ENCODE measurements around the gene SLAMF6.
"Not testable (repeated sequence)": the region's sequence is repeated elsewhere in the genome, so short reads cannot be mapped to it uniquely, and the experiment has no call there.

SLAMF6 gene

DNA sequence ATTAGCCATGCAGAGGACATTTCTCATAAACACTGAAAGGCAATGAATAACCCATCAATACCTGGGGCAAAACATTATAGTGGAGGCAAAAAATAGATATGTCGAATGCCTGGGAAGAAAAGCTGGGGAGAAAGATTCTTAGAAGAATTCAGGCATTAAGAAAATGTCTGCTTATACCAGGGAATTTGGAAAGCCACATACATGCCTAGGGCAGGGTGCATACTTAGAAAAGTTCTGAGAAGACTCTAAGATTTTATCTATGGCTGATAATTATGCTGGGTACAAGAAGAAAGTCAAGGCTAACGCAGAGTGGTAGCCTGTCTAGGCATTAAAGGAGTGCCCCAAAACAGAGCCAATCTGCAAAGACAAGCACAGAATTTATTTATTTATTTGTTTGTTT is 18.4 kb downstream of the SLAMF6 start:
- DNase-seq (ENCODE audit: low read depth in 2 of 2), result no peak

DNA sequence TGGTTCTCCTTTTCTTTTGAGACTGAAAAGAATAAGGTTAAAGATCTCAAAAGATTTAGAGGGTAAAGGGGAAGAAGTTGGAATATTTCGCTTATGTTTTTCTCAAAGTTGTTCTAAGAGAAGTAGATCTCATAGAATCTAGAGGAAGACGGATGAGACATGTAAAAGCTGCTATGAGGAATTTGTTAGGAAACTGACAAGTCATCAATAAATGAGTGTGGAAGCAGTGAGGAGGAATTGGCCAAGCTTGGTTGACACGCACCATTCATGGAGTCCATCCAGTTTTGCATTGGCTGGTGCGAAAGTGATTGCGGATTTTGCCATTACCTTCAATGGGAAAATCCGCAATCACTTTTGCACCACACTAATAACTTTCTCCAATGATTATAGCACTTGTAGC is 20.0 kb downstream of the SLAMF6 start:
- no peak for DNase-seq (ENCODE audit: low read depth in 2 of 2)

DNA sequence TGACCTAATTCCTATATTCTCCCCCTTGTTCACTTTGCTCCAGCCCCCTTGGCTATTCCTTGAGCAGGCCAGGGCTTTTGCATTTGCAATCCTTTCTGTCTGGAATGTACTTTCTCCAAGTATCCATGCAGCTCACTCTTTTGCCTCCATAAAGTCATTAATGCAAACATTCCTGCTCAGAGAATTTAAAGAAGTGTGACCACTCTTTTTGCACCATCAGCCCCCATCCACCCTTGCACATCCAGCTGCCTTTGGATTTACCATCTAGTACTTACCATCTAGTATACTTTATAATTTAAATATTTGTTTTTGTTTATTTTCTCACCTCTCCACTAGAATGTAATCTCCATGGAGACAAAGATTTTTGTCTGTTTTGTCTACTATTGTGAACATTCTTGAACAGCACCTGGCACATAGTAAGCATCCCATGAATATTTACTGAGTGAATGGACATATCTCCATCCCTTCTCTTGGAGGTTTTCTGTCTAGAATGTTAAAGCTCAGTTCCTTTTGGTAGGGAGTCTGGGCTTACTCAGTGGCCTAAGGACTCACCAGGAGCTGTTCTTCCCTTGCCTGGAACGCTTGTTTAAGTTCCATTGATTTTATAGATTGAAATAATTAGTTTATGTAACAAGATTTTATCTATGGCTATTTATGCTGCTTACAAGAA is 22.6 kb downstream of the SLAMF6 start:
- DNase-seq (ENCODE audit: low read depth in 2 of 2), result no peak

DNA sequence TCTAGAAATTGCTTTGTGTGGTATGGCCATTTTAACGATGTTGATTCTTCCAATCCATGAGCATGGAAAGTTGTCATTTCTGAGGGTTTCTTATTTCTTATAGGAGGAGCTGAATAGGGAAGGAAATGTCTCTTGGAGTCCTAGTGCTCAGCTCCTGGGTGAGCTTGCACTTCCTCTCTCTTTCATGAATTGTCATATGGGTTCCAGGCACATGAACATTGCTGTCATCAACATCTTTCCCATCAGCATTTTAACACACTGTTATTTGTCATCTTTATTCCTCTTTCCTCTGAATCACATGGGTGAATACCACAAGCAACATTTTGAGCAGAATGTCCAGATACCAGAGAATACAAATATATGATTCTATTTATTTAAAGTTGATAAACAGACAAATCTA is 23.4 kb downstream of the SLAMF6 start:
- no peak for DNase-seq (ENCODE audit: low read depth in 2 of 2)

DNA sequence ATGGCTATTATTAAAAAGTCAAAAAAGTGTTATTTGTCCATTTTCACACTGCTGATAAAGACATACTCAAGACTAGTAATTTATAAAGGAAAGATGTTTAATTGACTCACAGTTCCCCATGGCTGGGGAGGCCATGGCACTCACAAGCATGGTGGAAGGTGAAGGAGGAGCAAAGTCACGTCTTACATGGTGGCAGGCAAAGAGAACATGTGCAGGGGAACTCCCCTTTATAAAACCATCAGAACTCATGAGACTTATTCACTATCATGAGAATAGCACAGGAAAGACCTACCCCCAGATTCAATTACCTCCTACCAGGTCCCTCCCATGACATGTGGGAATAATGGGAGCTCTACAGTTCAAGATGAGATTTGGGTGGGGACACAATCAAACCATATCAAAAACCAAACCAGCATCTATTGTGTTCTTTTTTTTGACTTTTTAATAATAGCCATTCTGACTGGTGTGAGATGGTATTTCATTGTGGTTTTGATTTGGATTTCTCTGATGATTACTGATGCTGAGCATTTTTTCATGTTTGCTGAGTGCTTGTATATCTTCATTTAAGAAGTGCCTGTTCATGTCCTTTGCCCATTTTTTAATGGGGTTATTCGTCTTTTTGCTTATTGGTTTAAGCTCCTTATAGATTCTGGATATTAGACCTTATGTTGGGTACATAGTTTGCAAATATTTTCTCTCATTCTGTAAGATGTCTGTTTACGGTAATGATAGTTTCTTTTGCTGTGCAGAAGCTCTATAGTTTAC is 24.6 kb downstream of the SLAMF6 start:
- not testable (repeated sequence) for DNase-seq (ENCODE audit: low read depth in 2 of 2)

DNA sequence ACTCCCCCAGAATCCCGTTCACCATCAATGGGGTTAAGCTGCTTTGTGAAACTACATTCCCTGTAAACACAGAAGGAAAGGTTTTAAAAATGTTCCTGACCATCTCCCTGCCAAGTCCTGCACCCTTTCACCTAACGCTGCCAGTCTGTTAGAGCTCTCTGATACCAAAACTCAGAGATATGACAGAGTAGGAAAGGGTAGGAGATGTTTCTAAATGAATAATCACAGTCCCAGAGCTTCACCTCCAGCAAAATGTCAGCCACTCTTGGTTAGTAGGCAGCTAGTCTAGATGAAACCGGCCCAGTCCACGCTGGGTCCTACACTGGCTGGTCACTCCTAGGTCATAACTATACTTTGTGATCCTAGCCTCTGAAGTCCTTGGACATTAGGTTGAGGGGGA is 26.7 kb downstream of the SLAMF6 start:
- DNase-seq (ENCODE audit: low read depth in 2 of 2), result no peak

DNA sequence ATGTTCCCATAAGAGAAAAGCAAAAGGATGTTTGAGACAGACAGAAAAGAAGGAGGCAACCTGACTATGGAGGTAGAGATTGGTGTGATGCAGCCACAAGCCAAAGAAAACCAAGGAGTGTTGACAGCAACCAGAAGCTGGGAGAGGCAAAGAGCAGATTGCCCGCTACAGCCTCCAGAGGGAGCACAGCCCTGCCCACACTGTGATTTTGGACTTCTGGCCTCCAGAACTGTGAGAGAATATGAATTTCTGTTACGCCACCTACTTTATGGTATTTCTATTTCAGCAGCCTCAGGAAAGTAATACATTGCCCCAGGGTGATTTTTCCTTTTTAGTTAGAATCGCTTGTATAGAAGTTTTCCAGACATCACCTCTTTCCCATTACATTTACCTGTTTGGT is 28.4 kb downstream of the SLAMF6 start:
- no peak for DNase-seq (ENCODE audit: low read depth in 2 of 2)

DNA sequence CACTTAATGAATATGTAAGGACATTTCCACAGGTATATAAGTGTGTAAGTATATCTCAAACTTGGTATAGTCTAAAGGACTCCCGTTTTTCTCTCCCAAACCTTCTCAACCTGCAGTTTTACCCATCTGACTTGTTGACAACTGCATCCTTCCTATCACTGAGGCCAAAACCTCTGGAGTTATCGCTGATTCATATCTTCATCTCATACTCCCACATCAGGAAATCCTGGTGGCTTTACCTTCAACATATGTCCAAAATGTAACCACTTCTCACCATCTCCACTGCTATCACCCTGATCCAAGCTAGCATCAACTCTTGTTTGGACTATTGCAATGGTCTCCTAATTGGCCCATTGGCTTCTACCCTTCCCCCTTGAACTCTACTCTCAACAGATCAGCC is 30.4 kb downstream of the SLAMF6 start:
- no peak for DNase-seq (ENCODE audit: low read depth in 2 of 2)

DNA sequence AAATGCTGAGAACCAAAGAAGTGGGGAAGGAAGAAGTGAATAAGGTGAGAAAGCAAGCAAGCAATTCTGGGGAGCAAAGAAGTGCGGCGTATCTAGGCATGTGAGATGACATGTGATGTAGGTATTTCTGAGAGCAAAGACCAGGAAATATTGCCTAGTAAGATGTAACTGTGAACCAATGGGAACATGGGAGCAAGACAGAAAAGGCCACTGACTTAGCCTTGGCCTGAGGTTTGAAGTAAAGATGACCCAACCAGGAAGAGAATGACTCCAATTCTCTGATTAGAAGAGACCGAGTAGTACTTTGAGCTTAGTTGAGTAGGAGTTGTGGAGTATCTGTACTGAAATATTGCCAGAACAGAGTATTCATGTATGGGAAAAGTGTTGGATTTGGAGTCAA is 31.1 kb downstream of the SLAMF6 start:
- no peak for DNase-seq (ENCODE audit: low read depth in 2 of 2)

DNA sequence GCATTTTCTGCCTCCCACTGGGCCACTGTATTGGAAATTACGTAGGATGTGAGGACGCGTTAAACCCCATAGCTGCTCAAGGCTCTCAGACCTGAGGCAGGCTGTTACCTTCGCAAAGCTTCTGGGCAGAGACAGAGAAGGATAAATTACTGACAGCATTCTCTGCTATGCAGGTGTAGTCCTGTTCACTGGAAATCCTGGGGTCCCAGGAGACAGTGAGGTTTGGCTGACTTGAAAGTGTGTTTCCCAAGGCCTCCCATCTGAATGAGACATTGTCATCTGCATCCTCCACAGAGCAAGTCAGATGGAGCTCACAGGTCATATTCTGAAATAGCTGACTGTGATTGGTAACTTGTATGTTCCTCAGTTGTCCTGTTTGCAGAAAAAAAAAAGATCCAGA is 32.0 kb downstream of the SLAMF6 start:
- no peak for DNase-seq (ENCODE audit: low read depth in 2 of 2)

DNA sequence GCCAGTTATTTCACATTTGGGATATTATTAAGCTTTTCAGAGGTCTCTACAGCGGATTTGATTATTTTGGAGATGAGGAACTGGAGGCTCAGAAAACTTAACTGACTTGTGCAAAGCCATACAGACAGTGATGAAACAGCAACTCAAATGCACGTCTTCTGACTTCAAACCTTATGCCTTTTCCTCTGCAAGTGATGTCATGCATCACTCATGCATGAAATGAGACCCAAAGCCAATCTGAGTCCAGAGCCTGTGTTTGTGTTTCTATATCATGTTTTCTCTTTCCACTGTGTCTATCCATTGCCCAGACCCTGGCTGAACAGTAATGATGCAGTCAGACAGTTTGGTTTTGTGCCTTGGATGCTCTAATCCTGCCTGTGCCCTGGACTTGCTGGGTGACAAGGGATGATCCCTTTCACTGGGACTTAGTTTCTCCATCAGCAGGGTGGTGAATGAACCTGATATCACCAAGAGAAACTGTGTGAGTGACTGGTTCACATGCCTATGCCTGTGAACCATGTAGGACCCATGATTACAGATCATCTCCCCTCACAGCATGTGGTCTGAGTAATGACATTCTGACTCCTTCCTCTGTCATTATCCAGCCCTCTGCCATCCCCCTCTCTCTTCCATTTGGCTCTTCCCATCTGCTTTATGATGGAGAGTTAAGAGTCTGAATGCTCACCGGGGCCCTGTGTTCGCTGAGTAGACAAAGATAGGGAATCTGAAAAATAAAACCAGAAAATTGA is 33.4 kb downstream of the SLAMF6 start:
- no peak for DNase-seq (ENCODE audit: low read depth in 2 of 2)

DNA sequence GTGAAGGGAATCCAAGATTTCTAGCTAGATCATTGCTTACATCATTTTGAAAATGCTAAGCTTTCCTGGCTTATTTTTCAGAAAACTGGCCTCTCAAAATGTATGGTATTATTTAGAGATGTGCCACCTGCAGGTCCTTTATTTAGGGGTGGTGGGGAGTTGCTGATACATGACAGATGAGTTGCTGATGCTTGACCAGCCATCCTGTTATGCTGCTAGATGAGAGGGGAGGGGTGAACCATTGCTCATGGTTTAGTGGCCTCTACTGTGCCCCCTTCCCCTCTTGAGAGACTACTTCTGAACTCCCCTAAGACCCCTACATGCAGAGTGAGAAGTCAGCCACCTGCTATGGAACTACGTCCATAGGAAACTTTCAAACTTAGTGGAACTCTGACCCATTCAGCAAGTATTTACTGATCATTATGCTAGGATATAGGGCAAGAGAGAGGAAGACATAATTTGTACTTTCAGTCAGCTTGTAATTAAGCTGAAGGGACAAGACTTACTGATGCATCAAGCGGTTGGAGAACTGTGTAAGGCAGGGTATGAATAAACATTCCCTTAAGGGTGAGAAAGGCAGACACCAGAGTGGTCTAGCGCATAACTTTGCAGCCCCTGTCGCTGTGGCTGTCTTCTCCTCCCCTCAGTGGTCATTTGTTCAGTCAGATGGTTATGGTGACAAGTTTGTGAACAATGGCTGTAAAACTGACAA is 34.6 kb downstream of the SLAMF6 start:
- DNase-seq (ENCODE audit: low read depth in 2 of 2), result no peak

DNA sequence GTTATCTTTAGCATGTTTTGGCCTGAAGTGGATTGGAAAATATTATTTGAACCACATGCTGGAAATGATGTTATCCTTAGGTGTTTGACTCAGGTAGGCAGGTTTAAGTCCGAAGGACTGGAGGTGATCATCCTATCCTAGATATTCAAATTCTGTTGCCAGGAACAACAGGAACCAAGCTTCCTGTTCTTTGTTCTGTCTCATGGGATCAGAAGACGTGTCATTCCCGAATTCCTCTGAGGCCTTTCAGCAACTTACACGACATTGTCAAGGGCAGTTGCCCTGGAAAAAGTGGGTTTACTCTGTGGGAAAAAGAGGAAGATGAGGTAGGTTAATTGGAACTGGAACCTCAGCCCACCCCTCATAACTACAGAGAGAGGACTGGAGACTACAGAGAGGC is 36.6 kb downstream of the SLAMF6 start:
- no peak for DNase-seq (ENCODE audit: low read depth in 2 of 2)

DNA sequence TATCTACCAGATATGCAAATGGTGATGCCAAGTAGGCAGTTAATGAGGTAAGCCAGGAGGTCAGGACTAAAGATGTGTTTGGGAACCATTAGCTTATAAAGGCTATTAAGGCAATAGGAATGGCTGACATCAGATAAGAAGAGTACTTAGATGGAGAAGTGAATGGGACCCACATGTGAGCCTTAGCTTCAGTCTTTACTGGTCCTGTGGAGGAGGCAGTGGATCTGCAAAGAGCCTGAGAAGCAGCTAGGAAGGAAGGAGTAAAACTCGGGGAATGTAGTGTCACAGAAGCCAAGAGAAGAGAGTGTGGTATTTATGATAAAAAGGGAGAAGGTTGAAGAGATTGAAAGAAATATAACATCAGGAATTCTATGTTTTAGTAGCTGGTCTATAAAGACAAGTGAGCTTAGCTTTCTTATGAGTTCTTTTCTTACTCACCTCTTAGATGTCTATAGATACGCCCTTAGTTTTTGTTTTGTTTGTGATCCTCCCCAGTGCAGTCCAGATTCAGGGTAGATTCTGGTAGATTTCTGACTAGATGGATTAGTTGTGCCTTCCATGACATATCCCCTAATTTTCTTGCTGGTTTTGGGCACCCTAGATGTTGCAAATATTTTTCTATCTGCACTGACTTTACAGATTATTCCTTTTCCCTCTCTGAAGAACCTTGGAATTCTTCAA is 39.4 kb downstream of the SLAMF6 start:
- DNase-seq (ENCODE audit: low read depth in 2 of 2), result no peak

DNA sequence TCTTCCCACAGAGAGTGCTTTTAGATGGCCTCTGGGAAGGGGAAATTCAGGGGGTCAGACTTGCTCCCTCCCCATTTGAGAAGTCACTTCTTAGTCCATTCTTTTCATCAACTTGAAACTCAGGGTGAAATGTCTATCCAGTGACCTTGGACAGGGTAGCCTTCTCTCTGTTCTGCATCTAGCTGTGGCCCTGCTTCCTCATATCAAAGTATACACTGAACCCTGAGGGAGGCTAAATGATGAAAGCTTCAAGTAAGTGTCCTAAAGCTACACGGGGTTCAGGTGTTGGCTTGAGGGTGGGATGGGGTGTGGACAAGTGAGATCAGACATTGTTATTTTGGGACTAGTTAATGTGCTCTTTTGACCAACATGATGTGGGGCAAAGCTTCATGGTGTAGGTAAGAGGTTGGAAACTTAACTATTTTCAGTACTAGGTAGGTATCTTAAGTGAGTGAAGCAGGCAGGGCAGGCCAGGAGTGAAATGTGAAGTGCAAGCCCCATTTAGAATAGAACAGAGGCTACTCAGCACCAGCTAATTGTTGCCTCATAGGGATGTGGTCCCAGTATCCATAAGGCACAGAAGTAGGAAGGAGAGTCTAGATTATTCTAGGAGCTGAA is 41.0 kb downstream of the SLAMF6 start:
- no peak for DNase-seq (ENCODE audit: low read depth in 2 of 2)

DNA sequence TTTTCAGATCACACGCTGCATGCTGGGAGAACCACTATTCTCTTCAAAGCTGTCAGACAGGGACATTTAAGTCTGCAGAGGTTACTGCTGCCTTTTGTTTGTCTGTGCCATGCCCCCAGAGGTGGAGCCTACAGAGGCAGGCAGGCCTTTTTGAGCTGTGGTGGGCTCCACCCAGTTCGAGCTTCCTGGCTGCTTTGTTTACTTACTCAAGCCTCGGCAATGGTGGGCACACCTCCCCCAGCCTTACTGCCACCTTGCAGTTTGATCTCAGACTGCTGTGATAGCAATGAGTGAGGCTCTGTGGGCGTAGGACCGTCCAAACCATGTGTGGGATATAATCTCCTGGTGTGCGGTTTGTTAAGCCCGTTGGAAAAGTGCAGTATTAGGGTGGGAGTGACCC is 42.3 kb downstream of the SLAMF6 start:
- DNase-seq (ENCODE audit: low read depth in 2 of 2), result not testable (repeated sequence)

DNA sequence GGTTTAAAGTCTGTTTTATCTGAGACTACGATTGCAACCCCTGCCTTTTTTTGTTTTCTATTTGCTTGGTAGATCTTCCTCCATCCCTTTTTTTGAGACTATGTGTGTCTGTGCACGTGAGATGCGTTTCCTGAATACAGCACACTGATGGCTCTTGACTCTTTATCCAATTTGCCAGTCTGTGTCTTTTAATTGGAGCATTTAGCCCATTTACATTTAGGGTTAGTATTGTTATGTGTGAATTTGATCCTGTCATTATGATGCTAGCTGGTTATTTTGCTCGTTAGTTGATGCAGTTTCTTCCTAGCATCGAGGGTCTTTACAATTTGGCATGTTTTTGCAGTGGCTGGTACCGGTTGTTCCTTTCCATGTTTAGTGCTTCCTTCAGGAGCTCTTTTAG is 44.0 kb downstream of the SLAMF6 start:
- not testable (repeated sequence) for DNase-seq (ENCODE audit: low read depth in 2 of 2)

DNA sequence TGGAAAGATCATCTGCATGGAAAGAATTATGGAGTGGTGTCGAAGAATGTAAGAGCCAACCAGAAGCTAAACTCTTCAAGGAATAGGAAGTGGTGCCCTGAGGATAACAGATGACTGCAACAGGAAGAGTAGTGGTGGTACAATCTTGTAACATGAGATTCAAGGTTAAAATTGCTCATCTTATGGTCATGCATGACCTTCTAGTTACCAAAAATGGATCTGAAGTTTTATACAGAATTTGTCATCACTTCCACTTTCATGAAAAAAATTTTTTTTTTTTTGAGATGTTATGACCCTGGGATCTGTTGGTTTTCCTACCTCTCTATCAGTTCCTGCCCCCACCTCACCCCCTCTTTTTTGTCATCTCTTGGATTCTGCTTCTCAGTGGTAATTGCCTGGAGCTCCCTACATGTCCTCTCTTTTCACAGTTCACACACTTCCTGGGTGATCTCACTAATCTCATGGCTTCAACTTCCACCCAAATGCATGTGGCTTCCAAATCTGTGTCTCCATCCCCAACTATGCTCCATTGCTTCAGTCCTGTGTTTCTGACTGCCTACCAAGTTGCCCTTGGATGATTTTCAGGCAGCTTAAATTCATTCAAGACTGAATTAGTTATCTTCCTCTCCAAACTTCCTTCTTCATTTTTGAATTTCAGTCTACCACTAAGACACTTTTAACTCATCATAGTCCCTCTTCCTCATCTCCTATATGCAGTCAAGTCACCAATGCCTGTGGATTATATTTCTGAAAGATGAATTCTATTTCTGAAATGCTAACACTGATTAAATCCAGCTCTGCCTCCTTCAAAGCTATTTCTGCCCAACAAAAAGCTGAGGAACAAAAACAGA is 48.4 kb downstream of the SLAMF6 start:
- no peak for DNase-seq (ENCODE audit: low read depth in 2 of 2)

DNA sequence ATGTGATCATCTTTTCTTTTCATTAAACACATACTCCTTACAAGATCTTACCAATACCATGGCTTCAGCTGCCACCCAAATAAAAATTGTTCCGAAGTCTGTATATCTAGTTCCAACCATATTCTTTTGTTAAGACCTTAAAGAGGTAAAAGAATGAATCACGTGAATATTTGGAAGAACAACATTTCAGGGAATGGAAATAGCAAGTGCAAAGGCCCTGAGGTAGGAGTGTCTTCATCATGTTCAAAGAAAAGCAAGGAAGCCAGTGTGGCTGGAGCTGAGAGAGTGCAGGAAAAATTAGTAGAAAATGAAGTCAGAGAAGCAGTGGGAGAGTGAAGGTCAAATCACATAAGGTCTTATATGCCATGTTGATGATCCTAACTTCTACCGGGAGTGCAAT is 50.9 kb downstream of the SLAMF6 start:
- no peak for DNase-seq (ENCODE audit: low read depth in 2 of 2)

DNA sequence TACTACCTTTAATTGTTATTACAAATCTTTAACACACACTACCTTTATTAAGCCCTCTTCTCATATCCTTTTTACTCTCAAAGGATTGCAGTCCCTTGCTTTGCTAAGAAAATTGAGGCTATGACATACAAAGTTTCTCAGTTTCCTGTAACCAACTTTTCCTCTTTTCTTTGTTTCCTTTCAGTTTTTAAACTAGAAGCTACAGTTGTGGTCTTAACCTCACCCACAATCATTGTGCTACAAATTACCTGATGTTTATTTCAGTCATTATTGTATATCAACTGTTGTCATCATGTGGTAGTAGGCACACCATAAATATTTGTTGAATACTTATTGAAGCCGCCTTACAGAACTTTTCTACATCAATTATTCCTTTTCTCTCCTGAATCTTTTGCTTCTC is 51.8 kb downstream of the SLAMF6 start:
- no peak for DNase-seq (ENCODE audit: low read depth in 2 of 2)

Measured in stimulated activated CD8-positive, alpha-beta memory T cell treated with anti-CD3 and anti-CD28 coated beads, Interleukin-15, amount 100 ng/mL, for 4 hours (primary cell).